Muscle of leg (tissue), 11 donors: ENCODE measurements around the gene TRPC1. TPM values are rescaled to one million over a fixed set of nuclear protein-coding genes. Genes with fewer than 3 reads are reported as not detected.
"Not testable (repeated sequence)": the region's sequence is repeated elsewhere in the genome, so short reads cannot be mapped to it uniquely, and the experiment has no call there.

Source experiments
- DNase-seq: peaks from one replicate; pipeline ENCODE4 v3.0.0; 2013
- H3K27ac ChIP-seq: one replicate; pipeline ENCODE4 v1.5.1; 2013; ENCODE audit warnings: mild to moderate bottlenecking, low read length, control low read depth
- H3K27me3 ChIP-seq: one replicate; pipeline ENCODE4 v1.6.1; 2013; ENCODE audit warnings: low read length; ENCODE audit not compliant: control insufficient read depth, insufficient read depth
- H3K36me3 ChIP-seq: one replicate; pipeline ENCODE4 v1.6.1; 2013; ENCODE audit warnings: low read length; ENCODE audit not compliant: control insufficient read depth, insufficient read depth
- H3K4me1 ChIP-seq: one replicate; pipeline ENCODE4 v1.6.1; 2013; ENCODE audit warnings: low read length; ENCODE audit not compliant: control insufficient read depth, insufficient read depth
- H3K4me3 ChIP-seq: one replicate; pipeline ENCODE4 v1.5.1; 2013; ENCODE audit warnings: low read length, control low read depth
- H3K9me3 ChIP-seq: replicated peaks from 2 replicates; pipeline ENCODE4 v1.6.1; 2013; ENCODE audit warnings: low read depth, low read length; ENCODE audit not compliant: control insufficient read depth
- WGBS: methylation state at CpG from one replicate; pipeline ENCODE4 v1.1.5; 2013; ENCODE audit warnings: missing lambda C conversion rate; ENCODE audit not compliant: insufficient coverage; 5-methylcytosine and 5-hydroxymethylcytosine counted together
- polyA plus RNA-seq, 8 donors: library from polyadenylated mRNA; unstranded; fragments of 120-200 nt; gene quantifications; one replicate each; pipeline versions ENCODE4 v1.2.1 to v1.2.3, GENCODE V29; 2013; ENCODE audit warnings: inconsistent platforms in 1 of 8, low replicate concordance in 1 of 8; ENCODE audit not compliant: insufficient read length in 8 of 8, insufficient read depth in 1 of 8
- total RNA-seq: library from RNA; stranded (reverse); fragments of 120-200 nt; gene quantifications from one replicate; pipeline ENCODE4 v1.2.4, GENCODE V29; 2013

Gene TRPC1
- total and polyA plus RNA-seq, 9 donors, result 6.8 to 16.3 (median 7.7) TPM

DNA sequence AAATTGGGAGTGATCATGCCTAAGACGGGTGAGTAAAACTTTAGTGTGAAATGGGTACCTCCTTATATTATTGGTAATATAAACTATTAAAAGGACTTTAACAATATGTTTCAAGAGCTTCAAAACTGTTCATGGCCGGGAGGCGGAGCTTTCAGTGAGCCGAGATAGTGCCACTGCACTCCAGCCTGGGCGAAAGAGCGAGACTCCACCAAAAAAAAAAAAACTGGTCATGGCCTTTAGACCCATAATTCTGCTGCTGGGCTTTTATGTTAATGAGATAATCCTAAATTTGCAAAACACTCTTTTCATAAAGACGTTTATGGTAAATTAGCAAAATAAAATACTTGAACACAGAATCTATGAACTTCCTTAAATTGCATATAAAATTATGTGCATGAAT is 22.8 kb downstream of the TRPC1 start:
- 100% methylated on average over 3 of the region's 7 CpGs for WGBS
- Histone ChIP-seq H3K27ac (no peak overlapping the region), H3K27me3 (no peaks in the 10 kb centered on the region), H3K9me3 (no peaks in the 10 kb centered on the region), H3K36me3 (no peaks in the 10 kb centered on the region), H3K4me3 (no peak overlapping the region), H3K4me1 (no peaks in the 10 kb centered on the region)
- DNase-seq, result no peak

DNA sequence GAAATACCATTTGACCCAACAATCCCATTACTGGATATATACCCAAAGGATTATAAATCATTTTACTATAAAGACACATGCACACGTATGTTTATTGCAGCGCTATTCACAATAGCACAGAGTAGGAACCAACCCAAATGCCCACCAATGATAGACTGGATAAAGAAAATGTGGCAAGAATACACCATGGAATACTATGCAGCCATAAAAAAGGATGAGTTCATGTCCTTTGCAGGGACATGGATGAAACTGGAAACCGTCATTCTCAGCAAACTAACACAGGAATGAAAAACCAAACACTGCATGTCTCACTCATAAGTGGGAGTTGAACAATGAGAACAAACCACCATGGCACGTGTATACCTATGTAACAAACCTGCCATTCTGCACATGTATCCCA is 26.7 kb downstream of the TRPC1 start:
- H3K9me3 ChIP-seq, H3K4me1 ChIP-seq, H3K27me3 ChIP-seq, DNase-seq, H3K4me3 ChIP-seq, H3K36me3 ChIP-seq, H3K27ac ChIP-seq: not testable (repeated sequence)
- no CpG with 5 or more reads among the region's 4 CpGs for WGBS

DNA sequence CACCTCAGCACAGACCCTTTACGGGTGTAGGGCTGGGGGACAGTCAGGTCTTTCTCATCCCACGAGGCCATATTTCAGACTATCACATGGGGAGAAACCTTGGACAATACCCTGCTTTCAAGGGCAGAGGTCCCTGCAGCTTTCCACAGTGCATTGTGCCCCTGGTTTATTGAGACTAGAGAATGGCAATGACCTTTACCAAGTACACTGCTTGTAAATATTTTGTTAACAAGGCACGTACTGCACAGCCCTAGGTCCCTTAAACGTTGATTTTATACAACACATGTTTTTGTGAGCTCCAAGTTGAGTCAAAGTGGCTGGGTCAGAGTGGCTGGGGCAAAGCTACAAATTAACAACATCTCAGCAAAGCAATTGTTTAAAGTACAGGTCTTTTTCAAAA is 28.8 kb downstream of the TRPC1 start:
- no CpG with 5 or more reads among the region's 4 CpGs for WGBS

DNA sequence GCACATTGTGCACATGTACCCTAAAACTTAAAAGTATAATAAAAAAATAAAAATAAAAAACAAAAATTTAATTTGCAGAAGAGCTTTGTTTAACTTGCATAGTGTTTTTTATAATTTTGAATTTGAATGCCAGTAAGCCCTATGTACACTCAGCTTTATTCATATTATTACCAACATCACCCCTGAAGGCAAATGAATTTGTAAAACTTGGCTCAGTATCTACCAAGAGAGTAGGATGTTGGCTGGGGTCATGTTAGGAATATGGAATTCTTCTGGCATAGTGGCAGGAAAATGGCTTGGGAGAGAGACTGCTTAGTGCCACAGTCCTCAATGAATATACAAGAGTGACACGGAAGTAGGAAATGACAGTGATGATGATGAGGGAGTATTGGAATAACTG is 30.7 kb downstream of the TRPC1 start:
- WGBS, result no CpG with 5 or more reads among the region's 1 CpG
- no peaks in the 10 kb centered on the region for H3K9me3 ChIP-seq
- H3K4me3 ChIP-seq, result no peak overlapping the region
- no peaks in the 10 kb centered on the region for H3K27me3 ChIP-seq
- H3K4me1 ChIP-seq, result no peaks in the 10 kb centered on the region
- no peak overlapping the region for H3K27ac ChIP-seq
- no peak for DNase-seq
- H3K36me3 ChIP-seq, result no peaks in the 10 kb centered on the region

More for the DNA sequence above, 28.8 kb downstream of the TRPC1 start:
- not testable (repeated sequence) for H3K27ac ChIP-seq, H3K4me1 ChIP-seq, DNase-seq, H3K9me3 ChIP-seq, H3K27me3 ChIP-seq, H3K36me3 ChIP-seq, H3K4me3 ChIP-seq

DNA sequence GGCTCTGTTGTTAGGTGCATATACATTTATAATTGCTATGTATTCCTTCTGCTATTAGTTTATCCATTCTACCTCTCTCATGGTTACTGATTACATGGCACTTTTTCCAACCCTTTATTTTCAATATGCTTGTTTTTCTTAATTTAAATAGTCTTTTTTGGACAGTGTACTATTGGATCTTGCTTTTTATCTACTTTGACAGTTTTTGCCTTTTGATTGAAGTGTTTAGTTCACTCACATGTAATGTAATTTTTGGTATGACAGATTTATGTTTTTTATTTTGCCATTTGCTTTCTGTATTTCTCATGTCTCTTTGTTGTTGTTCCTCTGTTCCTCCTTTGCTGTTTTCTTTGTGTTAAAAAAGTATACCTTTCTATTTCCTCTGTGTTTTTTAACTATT is 44.5 kb downstream of the TRPC1 start:
- Histone ChIP-seq H3K36me3 (no peaks in the 10 kb centered on the region), H3K27ac (no peak overlapping the region), H3K27me3 (no peaks in the 10 kb centered on the region), H3K9me3 (peaks cover 3% of the 10 kb centered on the region), H3K4me1 (no peaks in the 10 kb centered on the region), H3K4me3 (no peak overlapping the region)
- no peak for DNase-seq

DNA sequence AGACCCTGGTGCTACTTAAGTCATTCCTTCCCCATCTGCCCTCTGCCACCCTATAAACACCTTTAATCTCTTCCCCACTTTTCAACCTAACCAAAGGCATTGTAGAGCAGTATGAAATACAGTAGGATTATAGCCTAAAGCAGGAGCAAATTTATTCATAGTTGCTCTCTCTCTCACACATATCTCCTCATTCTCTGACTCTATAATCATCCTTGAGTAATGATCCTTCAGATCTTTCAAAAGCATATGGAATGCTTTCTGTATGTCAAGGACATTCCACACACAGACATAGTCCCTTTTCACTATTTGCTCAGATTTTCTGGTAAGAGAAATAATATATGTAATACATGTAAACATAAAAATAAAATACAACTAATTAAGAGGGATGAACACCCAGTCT is 54.1 kb downstream of the TRPC1 start:
- DNase-seq, result no peak
- Histone ChIP-seq H3K27ac (no peak overlapping the region), H3K4me1 (no peaks in the 10 kb centered on the region)

DNA sequence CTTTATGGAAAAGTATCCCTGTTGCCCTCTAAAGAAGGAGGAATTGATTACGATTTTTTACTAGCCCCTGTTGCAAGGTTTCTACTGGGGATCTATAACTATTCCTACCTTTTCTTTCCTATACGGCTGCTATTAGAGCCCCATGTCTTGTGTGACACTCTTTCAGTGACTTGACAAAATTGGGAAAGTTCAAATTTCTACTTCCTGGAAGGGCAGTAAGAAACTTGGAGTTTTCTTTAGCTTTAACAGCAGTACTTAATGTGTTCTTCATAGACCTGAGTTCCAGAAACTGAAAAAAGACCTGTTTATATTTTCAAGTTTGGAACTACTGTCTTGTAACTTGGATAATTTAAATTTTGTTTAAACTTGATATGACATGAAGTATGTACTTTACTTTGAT is 54.7 kb downstream of the TRPC1 start:
- no peak overlapping the region for H3K27ac ChIP-seq
- H3K4me1 ChIP-seq, result no peaks in the 10 kb centered on the region
- H3K4me3 ChIP-seq, result no peak overlapping the region
- no peaks in the 10 kb centered on the region for H3K9me3 ChIP-seq
- no peak for DNase-seq
- no CpG with 5 or more reads among the region's 2 CpGs for WGBS
- H3K36me3 ChIP-seq, result peaks cover 4% of the 10 kb centered on the region
- H3K27me3 ChIP-seq, result no peaks in the 10 kb centered on the region

More for the DNA sequence above, 54.1 kb downstream of the TRPC1 start:
- Histone ChIP-seq H3K4me3 (no peak overlapping the region), H3K36me3 (peaks cover 4% of the 10 kb centered on the region), H3K27me3 (no peaks in the 10 kb centered on the region), H3K9me3 (no peaks in the 10 kb centered on the region)

DNA sequence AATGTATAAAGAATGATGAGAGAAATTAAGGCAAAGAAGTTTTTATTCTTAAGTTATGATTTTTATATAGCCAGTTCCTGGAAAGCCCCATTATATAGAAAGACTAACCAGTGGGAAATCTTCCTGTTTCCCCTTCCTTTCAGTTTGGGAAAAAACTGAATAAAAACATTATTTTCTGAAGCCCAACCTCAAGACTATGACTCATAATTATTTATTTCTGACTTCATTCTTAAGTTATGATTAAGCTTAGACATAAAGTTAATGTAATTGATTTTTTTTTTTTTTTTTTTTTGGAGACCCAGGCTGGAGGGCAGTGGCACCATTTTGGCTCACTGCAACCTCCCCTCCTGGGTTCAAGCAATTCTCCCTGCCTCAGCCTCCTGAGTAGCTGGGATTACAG is 55.8 kb downstream of the TRPC1 start:
- peaks cover 5% of the 10 kb centered on the region for H3K36me3 ChIP-seq
- no peaks in the 10 kb centered on the region for H3K9me3 ChIP-seq
- H3K4me3 ChIP-seq, result no peak overlapping the region
- no peak for DNase-seq
- no peak overlapping the region for H3K27ac ChIP-seq
- H3K27me3 ChIP-seq, result no peaks in the 10 kb centered on the region
- no peaks in the 10 kb centered on the region for H3K4me1 ChIP-seq

DNA sequence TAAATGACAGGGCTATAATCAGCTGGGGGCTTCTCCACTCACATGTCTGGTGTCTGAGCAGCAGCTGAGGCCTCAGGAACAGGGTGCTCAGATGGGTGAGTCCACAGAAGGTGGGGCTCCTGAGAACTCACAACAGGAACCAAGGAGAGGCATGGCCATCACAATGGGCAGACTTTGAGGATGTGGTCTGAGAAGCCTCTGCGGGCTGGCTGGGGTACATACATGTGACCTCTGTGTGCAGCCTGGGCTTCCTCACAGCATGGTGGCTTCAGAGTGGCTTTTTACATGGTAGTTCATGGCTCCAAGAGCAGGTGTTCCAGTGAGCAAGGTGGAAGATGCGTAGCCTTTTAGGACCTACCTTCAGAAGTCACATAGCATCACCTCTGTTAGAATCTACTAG is 58.8 kb downstream of the TRPC1 start:
- H3K27me3 ChIP-seq, result no peaks in the 10 kb centered on the region
- WGBS, result 100% methylated on average over 1 of the region's 2 CpGs

DNA sequence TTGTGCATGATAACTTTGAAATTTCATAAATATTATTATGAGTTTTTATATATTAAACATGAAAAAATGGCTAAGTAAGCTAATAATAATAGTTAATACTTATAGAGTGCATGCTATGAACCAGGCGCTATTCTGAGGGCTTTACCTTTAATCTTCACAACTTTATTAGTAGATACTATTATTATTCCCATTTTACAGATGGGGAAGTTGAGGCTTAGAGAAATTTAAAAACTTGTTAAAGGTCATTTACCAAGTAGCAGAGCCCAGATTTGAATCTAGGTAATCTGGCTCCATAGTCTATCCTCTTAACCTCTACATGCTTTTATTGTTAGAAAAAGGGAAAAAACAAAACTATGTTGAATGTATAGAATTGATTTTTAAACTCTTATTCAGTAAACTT is 60.4 kb downstream of the TRPC1 start:
- H3K27ac ChIP-seq, result no peak overlapping the region
- H3K4me1 ChIP-seq, result no peaks in the 10 kb centered on the region
- WGBS, result no CpG with 5 or more reads among the region's 1 CpG
- peaks cover 5% of the 10 kb centered on the region for H3K36me3 ChIP-seq
- no peak for DNase-seq
- H3K4me3 ChIP-seq, result no peak overlapping the region
- no peaks in the 10 kb centered on the region for H3K9me3 ChIP-seq
- H3K27me3 ChIP-seq, result no peaks in the 10 kb centered on the region

More for the DNA sequence above, 58.8 kb downstream of the TRPC1 start:
- Histone ChIP-seq H3K36me3 (peaks cover 5% of the 10 kb centered on the region), H3K27ac (no peak overlapping the region), H3K4me1 (no peaks in the 10 kb centered on the region), H3K4me3 (no peak overlapping the region), H3K9me3 (no peaks in the 10 kb centered on the region)
- DNase-seq, result no peak

DNA sequence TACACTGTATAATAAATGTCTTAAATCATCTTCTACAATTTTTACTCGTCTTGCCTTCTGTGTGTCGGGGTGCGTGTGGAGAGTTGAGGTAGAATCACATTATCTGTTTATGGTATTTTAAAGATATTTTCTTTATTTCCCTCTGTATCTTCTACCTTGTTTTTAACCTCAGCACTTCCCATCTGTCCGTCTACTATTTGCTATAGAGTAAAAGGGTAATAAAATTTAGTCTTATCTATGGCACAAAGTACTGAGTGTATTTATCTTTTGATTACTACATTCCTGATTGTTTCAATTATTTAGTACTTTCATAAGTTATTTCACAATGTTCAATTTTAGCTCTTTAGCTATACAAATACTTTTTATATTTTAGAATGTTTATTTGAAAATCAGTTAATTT is 62.2 kb downstream of the TRPC1 start:
- DNase-seq, result no peak
- WGBS, result no CpG with 5 or more reads among the region's 4 CpGs
- Histone ChIP-seq H3K4me1 (no peaks in the 10 kb centered on the region), H3K36me3 (peaks cover 5% of the 10 kb centered on the region), H3K27me3 (no peaks in the 10 kb centered on the region), H3K9me3 (no peaks in the 10 kb centered on the region), H3K4me3 (no peak overlapping the region), H3K27ac (no peak overlapping the region)
